GM12878 (cell line): ENCODE data around the gene RNF113B. TPM values are rescaled to one million over a fixed set of nuclear protein-coding genes. Genes with fewer than 3 reads are reported as not detected.

Experiments used
- ATAC-seq: fragments of 200-7000 bp; cut with Tn5 transposase; 3 replicates; pipeline ENCODE4 v1.9.1; 2020; ENCODE audit warnings: mild to moderate bottlenecking, moderate library complexity
- BruUV-seq: library from RNA; stranded (reverse); fragments of 400-500 nt; replicated peaks from 2 replicates; lab custom pipeline; 2021; lab: Mats Ljungman, UMichigan
- CTCF ChIA-PET: fragments of 300-600 bp; sonication (Branson Sonifier 250); formaldehyde crosslinking; extraction: SDS; loops from one replicate; lab custom pipeline; 2021; ENCODE audit warnings: inconsistent platforms; lab: Yijun Ruan, JAX
- POLR2A ChIA-PET: fragments of 350-600 bp; formaldehyde crosslinking; extraction: SDS; loops from one replicate; lab custom pipeline; 2021; ENCODE audit warnings: inconsistent platforms; lab: Charles Lee
- RAD21 ChIA-PET: fragments of 300-600 bp; sonication (Branson Sonifier 250); formaldehyde crosslinking; loops from one replicate; lab custom pipeline; 2023; ENCODE audit warnings: antibody characterized with exemption; ENCODE audit not compliant: unreplicated experiment; lab: Charles Lee
- SMC1A ChIA-PET: fragments of 300-600 bp; sonication (Branson Sonifier 250); formaldehyde crosslinking; loops from one replicate; lab custom pipeline; 2023; ENCODE audit not compliant: unreplicated experiment, uncharacterized antibody; lab: Charles Lee
- DNase-seq: peaks from one replicate; pipeline ENCODE4 v3.0.0-alpha.2; 2011; ENCODE audit warnings: low read depth, low spot score
- FAIRE-seq: peaks from 3 replicates; lab custom pipeline; 2011; peaks lifted over from hg19 to GRCh38; lab: Jason Lieb, UNC
- H2AFZ ChIP-seq: 2 replicates; pipeline ENCODE4 v1.6.0; 2011; ENCODE audit warnings: low read depth, low read length, control low read depth; ENCODE audit not compliant: control insufficient read depth
- H3K27ac ChIP-seq: 2 replicates; pipeline ENCODE4 v1.5.1; 2011; ENCODE audit warnings: control low read depth; ENCODE audit not compliant: control insufficient read depth, insufficient read depth
- H3K27me3 ChIP-seq, 2 experiments: replicated peaks in 1 of 2; 2 replicates each; pipeline versions ENCODE4 v1.6.0 to v1.6.1; 2011; ENCODE audit warnings: low read length in 1 of 2; ENCODE audit not compliant: control insufficient read depth in 2 of 2, insufficient read depth in 2 of 2
- H3K36me3 ChIP-seq, 2 experiments: 2 replicates each; pipeline ENCODE4 v1.5.1; 2011; ENCODE audit warnings: low read length in 1 of 2; ENCODE audit not compliant: control insufficient read depth in 2 of 2, insufficient read depth in 2 of 2
- H3K4me1 ChIP-seq: 2 replicates; pipeline ENCODE4 v1.6.1; 2011; ENCODE audit warnings: mild to moderate bottlenecking, low read length, moderate library complexity, mixed read lengths; ENCODE audit not compliant: control insufficient read depth, insufficient read depth
- H3K4me2 ChIP-seq: 2 replicates; pipeline ENCODE4 v1.6.0; 2011; ENCODE audit warnings: control low read depth; ENCODE audit not compliant: control insufficient read depth, insufficient read depth
- H3K4me3 ChIP-seq: fragments of 200-600 bp; sonication (generic); 2 replicates; pipeline ENCODE4 v1.5.1; 2016
- H3K79me2 ChIP-seq: 2 replicates; pipeline ENCODE4 v1.6.0; 2011; ENCODE audit warnings: low read length; ENCODE audit not compliant: control insufficient read depth, insufficient read depth
- H3K9ac ChIP-seq: 2 replicates; pipeline ENCODE4 v1.8.0; 2011; ENCODE audit warnings: low read length, control low read depth, mixed read lengths; ENCODE audit not compliant: control insufficient read depth, insufficient read depth
- H3K9me3 ChIP-seq: replicated peaks from 3 replicates; pipeline ENCODE4 v1.5.1; 2011; ENCODE audit warnings: mild to moderate bottlenecking, low read length; ENCODE audit not compliant: control insufficient read depth, insufficient read depth
- H4K20me1 ChIP-seq: 2 replicates; pipeline ENCODE4 v1.6.0; 2011; ENCODE audit not compliant: control insufficient read depth, insufficient read depth
- ASH2L ChIP-seq: fragments of 300-600, 200-600 bp; sonication (generic); IDR thresholded peaks from 2 replicates; pipeline ENCODE4 v1.6.1; 2017; ENCODE audit warnings: low read depth, mild to moderate bottlenecking, borderline replicate concordance
- CBX3 ChIP-seq: fragments of 200-600 bp; sonication (generic); IDR thresholded peaks from 2 replicates; pipeline ENCODE4 v1.6.1; 2016; ENCODE audit warnings: low read depth, borderline replicate concordance
- CREB1 ChIP-seq: IDR thresholded peaks from 2 replicates; pipeline ENCODE4 v1.6.1; 2012; ENCODE audit warnings: low read depth, mild to moderate bottlenecking, inconsistent platforms
- MTA3 ChIP-seq: IDR thresholded peaks from 2 replicates; pipeline ENCODE4 v1.6.1; 2012; ENCODE audit warnings: low read length, inconsistent platforms, borderline replicate concordance
- MXI1 ChIP-seq: fragments of 150-350 bp; IDR thresholded peaks from 2 replicates; pipeline ENCODE4 v1.6.1; 2011; ENCODE audit warnings: low read depth, mild to moderate bottlenecking, inconsistent platforms, low read length, improper control_type of control experiment
- SIX5 ChIP-seq: IDR thresholded peaks from 2 replicates; pipeline ENCODE4 v1.6.1; 2011; ENCODE audit warnings: mild to moderate bottlenecking, low read depth, low read length, moderate library complexity; ENCODE audit not compliant: severe bottlenecking
- ZNF207 ChIP-seq: fragments of 450-650 bp; IDR thresholded peaks from 2 replicates; pipeline ENCODE4 v1.6.1; 2014; ENCODE audit warnings: antibody characterized with exemption, mild to moderate bottlenecking, borderline replicate concordance
- ZNF384 ChIP-seq: IDR thresholded peaks from 2 replicates; pipeline ENCODE4 v1.6.1; 2012; ENCODE audit warnings: low read depth, mild to moderate bottlenecking, low read length, improper control_type of control experiment, borderline replicate concordance
- WGBS: methylation state at CpG from one replicate; pipeline ENCODE4 v1.1.6; 2016; ENCODE audit warnings: low lambda C conversion rate; ENCODE audit not compliant: insufficient replicate concordance, insufficient coverage; ENCODE audit errors: missing lambda C conversion rate; 5-methylcytosine and 5-hydroxymethylcytosine counted together
- in situ Hi-C: fragments of 300-500 bp; cut with MboI; formaldehyde crosslinking; loops from 9 replicates; pipeline ENCODE4 v1.14.3; 2018; ENCODE audit warnings: mixed read lengths
- intact Hi-C: fragments of 100-400 bp; cut with micrococcal nuclease; formaldehyde crosslinking; loops from one replicate; pipeline ENCODE4 v1.14.2; 2022; ENCODE audit not compliant: unreplicated experiment
- polyA plus RNA-seq, 11 experiments: library from polyadenylated mRNA; depleted of rRNA in 4 of 11; unstranded in 6 of 11; stranded (reverse) in 5 of 11; fragments of >200 nt; fragmentation: Nextera tagmentation in 4 of 11; fragmentation: Illumina TruSeq in 1 of 11; extraction: Ambion mirVana in 4 of 11; extraction: Trizol in 1 of 11; gene quantifications; 1 replicate in 1 of 11; 2 replicates in 10 of 11; pipeline versions ENCODE4 v1.2.1 to v1.2.3, GENCODE V29; 2011 to 2016; ENCODE audit warnings: inconsistent platforms in 2 of 11, missing spikeins in 2 of 11, low read depth in 1 of 11
- total RNA-seq, 4 experiments: library from RNA; depleted of rRNA in 3 of 4; stranded (reverse); fragments of >200 nt in 3 of 4; fragmentation: Illumina TruSeq in 1 of 4; extraction: Trizol in 1 of 4; gene quantifications; 2 replicates each; pipeline versions ENCODE4 v1.2.1 to v1.2.3, GENCODE V29; 2013 to 2021
- TF ChIP-seq, protein P1 (sequence below): fragments of 450-650 bp; IDR thresholded peaks from 2 replicates; pipeline ENCODE4 v1.6.1; 2018; ENCODE audit warnings: borderline replicate concordance, mild to moderate bottlenecking; ENCODE audit not compliant: partially characterized antibody
- TF ChIP-seq, protein P2 (sequence below): fragments of 450-650 bp; IDR thresholded peaks from 2 replicates; pipeline ENCODE4 v1.6.1; 2017; ENCODE audit warnings: borderline replicate concordance
- TF ChIP-seq, protein P3 (sequence below): fragments of 450-650 bp; IDR thresholded peaks from 2 replicates; pipeline ENCODE4 v1.6.1; 2018; ENCODE audit warnings: mild to moderate bottlenecking, low read depth, moderate library complexity; ENCODE audit not compliant: partially characterized antibody

RNF113B gene
- total and polyA plus RNA-seq, 10 of the 15 experiments (the other 5 are each of a cell fraction or from before 2014, with no cell fraction given): not detected

DNA sequence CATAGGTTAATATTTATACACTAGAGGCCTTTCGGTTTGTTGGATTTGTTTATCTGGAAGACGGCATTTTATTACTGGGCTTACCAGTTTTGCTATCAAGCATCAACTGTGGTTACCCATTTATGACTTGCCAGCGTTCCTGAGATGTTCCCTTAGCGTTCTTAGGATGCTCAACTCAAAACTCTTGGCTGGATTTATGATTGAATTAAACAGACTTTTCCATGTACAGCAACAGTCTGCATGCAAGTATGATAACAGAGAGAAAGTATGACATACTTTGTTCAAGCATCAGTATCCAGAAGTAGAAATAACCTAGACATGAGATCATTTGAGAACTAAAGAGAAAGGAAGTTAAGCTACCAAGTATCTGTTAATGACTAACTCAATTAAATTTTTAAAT, 29.9 kb upstream of the RNF113B start:
- Histone ChIP-seq H3K27me3 (no peaks in the 10 kb centered on the region), H4K20me1 (no peaks in the 10 kb centered on the region), H3K79me2 (no peaks in the 10 kb centered on the region), H3K9me3 (no peaks in the 10 kb centered on the region; the same call in 2 of the 3 replicates), H3K4me3 (no peak overlapping the region), H3K4me1 (no peaks in the 10 kb centered on the region), H2AFZ (no peak overlapping the region), H3K9ac (no peak overlapping the region), H3K27ac (no peak overlapping the region), H3K4me2 (no peak overlapping the region), H3K36me3 (no peaks in the 10 kb centered on the region)
- ATAC-seq: no peak
- no peak for FAIRE-seq
- ChIA-PET SMC1A (interaction anchor here (0.6 to 5.5 kb wide), 4 partner anchors 9 to 103 kb away, joined by 3 to 31 read pairs (median 3); no protein-coding TSS in a partner anchor), POLR2A (interaction anchor here (1.5 kb wide), 1 partner anchor 9 kb away, joined by 5 read pairs; no protein-coding TSS in a partner anchor), CTCF (interaction anchor here (1.0 to 1.1 kb wide), 3 partner anchors 9 to 63 kb away, joined by 3 to 5 read pairs (median 3); no protein-coding TSS in a partner anchor), RAD21 (interaction anchor here (1.0 to 1.5 kb wide), 3 partner anchors 10 to 59 kb away, joined by 3 to 5 read pairs (median 3); no protein-coding TSS in a partner anchor)
- in situ Hi-C loops: no loop called here
- WGBS: 0% methylated on average over 4 of the region's 4 CpGs
- BruUV-seq: no TSS peak
- no peak for TF ChIP-seq CBX3
- TF ChIP-seq, protein P1, sequence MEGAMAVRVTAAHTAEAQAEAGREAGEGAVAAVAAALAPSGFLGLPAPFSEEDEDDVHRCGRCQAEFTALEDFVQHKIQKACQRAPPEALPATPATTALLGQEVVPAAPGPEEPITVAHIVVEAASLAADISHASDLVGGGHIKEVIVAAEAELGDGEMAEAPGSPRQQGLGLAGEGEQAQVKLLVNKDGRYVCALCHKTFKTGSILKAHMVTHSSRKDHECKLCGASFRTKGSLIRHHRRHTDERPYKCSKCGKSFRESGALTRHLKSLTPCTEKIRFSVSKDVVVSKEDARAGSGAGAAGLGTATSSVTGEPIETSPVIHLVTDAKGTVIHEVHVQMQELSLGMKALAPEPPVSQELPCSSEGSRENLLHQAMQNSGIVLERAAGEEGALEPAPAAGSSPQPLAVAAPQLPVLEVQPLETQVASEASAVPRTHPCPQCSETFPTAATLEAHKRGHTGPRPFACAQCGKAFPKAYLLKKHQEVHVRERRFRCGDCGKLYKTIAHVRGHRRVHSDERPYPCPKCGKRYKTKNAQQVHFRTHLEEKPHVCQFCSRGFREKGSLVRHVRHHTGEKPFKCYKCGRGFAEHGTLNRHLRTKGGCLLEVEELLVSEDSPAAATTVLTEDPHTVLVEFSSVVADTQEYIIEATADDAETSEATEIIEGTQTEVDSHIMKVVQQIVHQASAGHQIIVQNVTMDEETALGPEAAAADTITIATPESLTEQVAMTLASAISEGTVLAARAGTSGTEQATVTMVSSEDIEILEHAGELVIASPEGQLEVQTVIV: no peak
- TF ChIP-seq, protein P2, sequence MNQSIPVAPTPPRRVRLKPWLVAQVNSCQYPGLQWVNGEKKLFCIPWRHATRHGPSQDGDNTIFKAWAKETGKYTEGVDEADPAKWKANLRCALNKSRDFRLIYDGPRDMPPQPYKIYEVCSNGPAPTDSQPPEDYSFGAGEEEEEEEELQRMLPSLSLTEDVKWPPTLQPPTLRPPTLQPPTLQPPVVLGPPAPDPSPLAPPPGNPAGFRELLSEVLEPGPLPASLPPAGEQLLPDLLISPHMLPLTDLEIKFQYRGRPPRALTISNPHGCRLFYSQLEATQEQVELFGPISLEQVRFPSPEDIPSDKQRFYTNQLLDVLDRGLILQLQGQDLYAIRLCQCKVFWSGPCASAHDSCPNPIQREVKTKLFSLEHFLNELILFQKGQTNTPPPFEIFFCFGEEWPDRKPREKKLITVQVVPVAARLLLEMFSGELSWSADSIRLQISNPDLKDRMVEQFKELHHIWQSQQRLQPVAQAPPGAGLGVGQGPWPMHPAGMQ: no peak
- TF ChIP-seq MTA3: no peak
- TF ChIP-seq MXI1: no peak
- TF ChIP-seq, protein P3, sequence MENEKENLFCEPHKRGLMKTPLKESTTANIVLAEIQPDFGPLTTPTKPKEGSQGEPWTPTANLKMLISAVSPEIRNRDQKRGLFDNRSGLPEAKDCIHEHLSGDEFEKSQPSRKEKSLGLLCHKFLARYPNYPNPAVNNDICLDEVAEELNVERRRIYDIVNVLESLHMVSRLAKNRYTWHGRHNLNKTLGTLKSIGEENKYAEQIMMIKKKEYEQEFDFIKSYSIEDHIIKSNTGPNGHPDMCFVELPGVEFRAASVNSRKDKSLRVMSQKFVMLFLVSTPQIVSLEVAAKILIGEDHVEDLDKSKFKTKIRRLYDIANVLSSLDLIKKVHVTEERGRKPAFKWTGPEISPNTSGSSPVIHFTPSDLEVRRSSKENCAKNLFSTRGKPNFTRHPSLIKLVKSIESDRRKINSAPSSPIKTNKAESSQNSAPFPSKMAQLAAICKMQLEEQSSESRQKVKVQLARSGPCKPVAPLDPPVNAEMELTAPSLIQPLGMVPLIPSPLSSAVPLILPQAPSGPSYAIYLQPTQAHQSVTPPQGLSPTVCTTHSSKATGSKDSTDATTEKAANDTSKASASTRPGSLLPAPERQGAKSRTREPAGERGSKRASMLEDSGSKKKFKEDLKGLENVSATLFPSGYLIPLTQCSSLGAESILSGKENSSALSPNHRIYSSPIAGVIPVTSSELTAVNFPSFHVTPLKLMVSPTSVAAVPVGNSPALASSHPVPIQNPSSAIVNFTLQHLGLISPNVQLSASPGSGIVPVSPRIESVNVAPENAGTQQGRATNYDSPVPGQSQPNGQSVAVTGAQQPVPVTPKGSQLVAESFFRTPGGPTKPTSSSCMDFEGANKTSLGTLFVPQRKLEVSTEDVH: no peak
- TF ChIP-seq CREB1: no peak
- no peak for TF ChIP-seq SIX5
- TF ChIP-seq ZNF207: no peak
- TF ChIP-seq ZNF384: no peak
- no peak for TF ChIP-seq ASH2L
- intact Hi-C loops: no loop called here
- no peak for DNase-seq
